H1 (cell line): ENCODE results near the gene GALK1. TPM values are rescaled to one million over a fixed set of nuclear protein-coding genes. Genes with fewer than 3 reads are reported as not detected.

Experiments used
- CBX5 ChIP-seq: fragments of 300-800, 300-1000 bp; sonication (generic); IDR thresholded peaks from 2 replicates; pipeline ENCODE4 v1.7.1; 2016; ENCODE audit warnings: antibody characterized with exemption, low read length, low read depth
- CHD1 ChIP-seq: IDR thresholded peaks from 2 replicates; pipeline ENCODE4 v1.6.1; 2012; ENCODE audit warnings: low read depth, low read length, improper control_type of control experiment
- CTCF ChIP-seq, 3 experiments: IDR thresholded peaks; 1 replicate in 2 of 3; 2 replicates in 1 of 3; pipeline versions ENCODE4 v1.5.1 to v1.6.1; 2011; ENCODE audit warnings: low read length in 3 of 3, mild to moderate bottlenecking in 3 of 3, inconsistent platforms in 2 of 3, low read depth in 1 of 3, moderate library complexity in 1 of 3; ENCODE audit not compliant: insufficient read depth in 1 of 3; ENCODE audit errors: control extremely low read depth in 1 of 3
- E2F6 ChIP-seq: IDR thresholded peaks from 2 replicates; pipeline ENCODE4 v1.6.1; 2012; ENCODE audit warnings: inconsistent platforms
- GTF2F1 ChIP-seq: IDR thresholded peaks from 2 replicates; pipeline ENCODE4 v1.6.1; 2012; ENCODE audit warnings: low read depth, low read length, improper control_type of control experiment, borderline replicate concordance
- KDM4A ChIP-seq: IDR thresholded peaks from one replicate; pipeline ENCODE4 v1.7.1; 2012; ENCODE audit warnings: low read depth, mild to moderate bottlenecking, moderate library complexity, low read length, inconsistent platforms; ENCODE audit not compliant: severe bottlenecking
- NANOG ChIP-seq: IDR thresholded peaks from 2 replicates; pipeline ENCODE4 v1.6.1; 2011; ENCODE audit warnings: low read length, low read depth, mild to moderate bottlenecking, inconsistent platforms; ENCODE audit not compliant: insufficient read depth, poor library complexity, severe bottlenecking
- NRF1 ChIP-seq: IDR thresholded peaks from 2 replicates; pipeline ENCODE4 v1.6.1; 2011; ENCODE audit warnings: mild to moderate bottlenecking, low read depth, low read length, improper control_type of control experiment
- RAD21 ChIP-seq, 2 experiments: IDR thresholded peaks in 1 of 2; conservative IDR thresholded peaks in 1 of 2; 2 replicates each; pipeline ENCODE4 v1.6.1; 2011; ENCODE audit warnings: low read depth in 2 of 2, low read length in 2 of 2, improper control_type of control experiment in 1 of 2, inconsistent platforms in 1 of 2, mild to moderate bottlenecking in 1 of 2, moderate library complexity in 1 of 2
- RXRA ChIP-seq: IDR thresholded peaks from 2 replicates; pipeline ENCODE4 v1.6.1; 2011; ENCODE audit warnings: low read depth, mild to moderate bottlenecking, low read length, moderate library complexity; ENCODE audit not compliant: insufficient read depth
- SP1 ChIP-seq: IDR thresholded peaks from 2 replicates; pipeline ENCODE4 v1.6.1; 2011; ENCODE audit warnings: low read depth, low read length
- SP2 ChIP-seq: IDR thresholded peaks from 2 replicates; pipeline ENCODE4 v1.6.1; 2012; ENCODE audit warnings: mild to moderate bottlenecking, low read length, inconsistent platforms
- SUZ12 ChIP-seq: fragments of 200-600 bp; sonication (generic); IDR thresholded peaks from 2 replicates; pipeline ENCODE4 v1.6.1; 2012; ENCODE audit warnings: mild to moderate bottlenecking, inconsistent platforms, low read length, moderate library complexity, mixed read lengths
- ZNF274 ChIP-seq: IDR thresholded peaks from 2 replicates; pipeline ENCODE4 v1.7.0; 2012; ENCODE audit warnings: low read length, borderline replicate concordance; ENCODE audit errors: extremely low read depth
- polyA plus RNA-seq, 7 experiments: library from polyadenylated mRNA; depleted of rRNA in 3 of 7; stranded (reverse) in 5 of 7; unstranded in 2 of 7; fragments of >200 nt in 5 of 7; fragments of 200-250 nt in 2 of 7; gene quantifications; 1 replicate in 5 of 7; 2 replicates in 1 of 7; 4 replicates in 1 of 7; pipeline versions ENCODE4 v1.2.1 to v1.2.3, GENCODE V29; 2011 to 2013; ENCODE audit warnings: missing spikeins in 2 of 7, mixed read lengths in 2 of 7
- total RNA-seq: library from RNA; stranded (reverse); fragmentation: NEBNext Ultra II Directional; extraction: Animal tissue kit (Norgen Biotek cat#: 25700); gene quantifications from 2 replicates; pipeline ENCODE4 v1.2.1, GENCODE V29; 2021

The GALK1 gene
- total and polyA plus RNA-seq, 2 of the 8 experiments (the other 6 are each of a cell fraction or from before 2014, with no cell fraction given) = 34.1 to 47.9 TPM

- no peak for TF ChIP-seq GTF2F1
- no peak for TF ChIP-seq NRF1
- peak; percentile 48 to 55 for TF ChIP-seq RAD21 (IDR thresholded peaks at IDR 0.05 in 1 of 2, conservative IDR thresholded peaks at IDR 0.05 in 1 of 2; ENCODE audit: low read depth in 2 of 2, low read length in 2 of 2)
- TF ChIP-seq SUZ12 = no peak
- no peak for TF ChIP-seq CBX5
- no peak for TF ChIP-seq RXRA
- TF ChIP-seq NANOG = no peak
- TF ChIP-seq E2F6 = no peak
- no peak for TF ChIP-seq SP2
- TF ChIP-seq KDM4A = no peak
- no peak for TF ChIP-seq SP1
- TF ChIP-seq ZNF274 = no peak
- no peak for TF ChIP-seq CHD1
- TF ChIP-seq CTCF (IDR thresholded peaks at IDR 0.05; ENCODE audit: control extremely low read depth in 1 of 3, insufficient read depth in 1 of 3, low read depth in 1 of 3, low read length in 3 of 3) = peak; percentile 49 to 69 (median 53); a peak in 3 of 4 replicates
Observed at GRCh38 chr17:75758131-75758905, 6.7 kb downstream of the GALK1 start (continued).
